HEK293 (cell line): ENCODE results near the gene KCNK18.
A peak's percentile ranks its signal among the peaks of the same experiment; 100 is the strongest.

ENCODE experiments used
- CTCF ChIA-PET: fragments of 350-600 bp; formaldehyde crosslinking; extraction: SDS; loops from one replicate; lab custom pipeline; 2021; ENCODE audit warnings: antibody characterized with exemption; lab: Yijun Ruan, JAX
- POLR2A ChIA-PET: fragments of 300-600 bp; formaldehyde crosslinking; extraction: SDS; loops from one replicate; lab custom pipeline; 2020; ENCODE audit warnings: antibody characterized with exemption, inconsistent platforms; lab: Yijun Ruan, JAX
- H3K27ac ChIP-seq: fragments of 200-500 bp; sonication (Bioruptor generic); 2 replicates; pipeline ENCODE4 v1.5.1; 2014; ENCODE audit warnings: low read depth, low read length, control low read depth, inconsistent platforms; ENCODE audit errors: extremely low read depth
- H3K36me3 ChIP-seq, 2 experiments: fragments of 200-500 bp in 1 of 2; sonication (Bioruptor generic) in 1 of 2; 1 replicate in 1 of 2; 2 replicates in 1 of 2; pipeline ENCODE4 v1.5.1; 2014 to 2017; ENCODE audit warnings: inconsistent platforms in 2 of 2, low read length in 2 of 2; ENCODE audit not compliant: control insufficient read depth in 2 of 2, insufficient read depth in 1 of 2
- H3K4me1 ChIP-seq: fragments of 200-500 bp; sonication (Bioruptor generic); 2 replicates; pipeline ENCODE4 v1.5.1; 2014; ENCODE audit warnings: mild to moderate bottlenecking, low read length, inconsistent platforms; ENCODE audit not compliant: control insufficient read depth, insufficient read depth
- H3K4me3 ChIP-seq: 2 replicates; pipeline ENCODE4 v1.5.1; 2011; ENCODE audit warnings: low read depth, mild to moderate bottlenecking, control low read depth, low read length, moderate library complexity
- H3K9me3 ChIP-seq: fragments of 200-500 bp; sonication (Bioruptor generic); 2 replicates; pipeline ENCODE4 v1.5.1; 2014; ENCODE audit warnings: low read depth, low read length, inconsistent platforms; ENCODE audit not compliant: control insufficient read depth, insufficient read depth
- GLI4 ChIP-seq: fragments of 450-650 bp; formaldehyde crosslinking; IDR thresholded peaks from 2 replicates; pipeline ENCODE4 v1.5.1; 2016; ENCODE audit warnings: missing biosample characterization, missing genetic modification characterization
- KLF10 ChIP-seq: fragments of 450-650 bp; IDR thresholded peaks from 2 replicates; pipeline ENCODE4 v1.5.1; 2018; ENCODE audit warnings: missing biosample characterization, mild to moderate bottlenecking, missing genetic modification characterization
- PBX3 ChIP-seq: sonication (generic); formaldehyde crosslinking; IDR thresholded peaks from 2 replicates; pipeline ENCODE4 v1.8.1; 2022; ENCODE audit warnings: mild to moderate bottlenecking, moderate library complexity, missing genetic modification reagents
- ZBTB17 ChIP-seq: fragments of 450-650 bp; formaldehyde crosslinking; IDR thresholded peaks from 2 replicates; pipeline ENCODE4 v1.5.1; 2016; ENCODE audit warnings: missing biosample characterization, missing genetic modification characterization
- ZBTB6 ChIP-seq: fragments of 450-650 bp; formaldehyde crosslinking; IDR thresholded peaks from 2 replicates; pipeline ENCODE4 v1.5.1; 2017; ENCODE audit warnings: missing biosample characterization, missing genetic modification characterization
- ZIC2 ChIP-seq: fragments of 450-650 bp; formaldehyde crosslinking; IDR thresholded peaks from 2 replicates; pipeline ENCODE4 v1.5.1; 2016; ENCODE audit warnings: missing biosample characterization, missing genetic modification characterization
- ZNF202 ChIP-seq: fragments of 450-650 bp; formaldehyde crosslinking; IDR thresholded peaks from 2 replicates; pipeline ENCODE4 v1.5.1; 2016; ENCODE audit warnings: missing biosample characterization, missing genetic modification characterization, borderline replicate concordance
- ZNF239 ChIP-seq: fragments of 450-650 bp; formaldehyde crosslinking; IDR thresholded peaks from 2 replicates; pipeline ENCODE4 v1.5.1; 2016; ENCODE audit warnings: missing biosample characterization, missing genetic modification characterization
- ZNF362 ChIP-seq: fragments of 450-650 bp; formaldehyde crosslinking; IDR thresholded peaks from 2 replicates; pipeline ENCODE4 v1.5.1; 2016; ENCODE audit warnings: missing biosample characterization, missing genetic modification characterization
- ZNF501 ChIP-seq: fragments of 450-650 bp; formaldehyde crosslinking; IDR thresholded peaks from 2 replicates; pipeline ENCODE4 v1.5.1; 2016; ENCODE audit warnings: missing biosample characterization, missing genetic modification characterization
- ZNF555 ChIP-seq: fragments of 450-650 bp; formaldehyde crosslinking; conservative IDR thresholded peaks from 2 replicates; pipeline ENCODE4 v1.5.1; 2017; ENCODE audit warnings: missing biosample characterization, mild to moderate bottlenecking, missing genetic modification characterization, inconsistent platforms
- ZNF623 ChIP-seq: fragments of 450-650 bp; formaldehyde crosslinking; IDR thresholded peaks from 2 replicates; pipeline ENCODE4 v1.5.1; 2016; ENCODE audit warnings: missing biosample characterization, missing genetic modification characterization
- ZNF692 ChIP-seq: fragments of 450-650 bp; formaldehyde crosslinking; IDR thresholded peaks from 2 replicates; pipeline ENCODE4 v1.5.1; 2016; ENCODE audit warnings: missing biosample characterization, missing genetic modification characterization
- ZNF776 ChIP-seq: fragments of 450-650 bp; formaldehyde crosslinking; IDR thresholded peaks from 2 replicates; pipeline ENCODE4 v1.5.0; 2017; ENCODE audit warnings: missing biosample characterization, missing genetic modification characterization, borderline replicate concordance
- ZSCAN18 ChIP-seq: fragments of 450-650 bp; formaldehyde crosslinking; IDR thresholded peaks from 2 replicates; pipeline ENCODE4 v1.5.1; 2016; ENCODE audit warnings: missing biosample characterization, missing genetic modification characterization

The KCNK18 gene

GRCh38 chr10:117255835-117256460 is 58.7 kb downstream of the KCNK18 start:
- H3K4me3 ChIP-seq, result no peak overlapping the region
- ChIA-PET CTCF (no interaction called here), POLR2A (no interaction called here)

GRCh38 chr10:117256910-117257309 is 59.6 kb downstream of the KCNK18 start:
- no peaks in the 10 kb centered on the region for H3K9me3 ChIP-seq
- TF ChIP-seq ZNF202 (tag by site-specific recombination), result no peak
- TF ChIP-seq ZNF692 (tag by site-specific recombination), result no peak
- no peak for TF ChIP-seq PBX3 (CRISPR knock-in tag)
- TF ChIP-seq ZNF776, result no peak
- TF ChIP-seq ZSCAN18 (tag by site-specific recombination), result no peak
- no peak for TF ChIP-seq GLI4 (tag by site-specific recombination)
- TF ChIP-seq ZNF555 (tag by site-specific recombination), result no peak
- no peak for TF ChIP-seq ZNF501 (tag by site-specific recombination)
- no peak for TF ChIP-seq ZNF239 (tag by site-specific recombination)
- H3K4me1 ChIP-seq, result no peaks in the 10 kb centered on the region
- ChIA-PET CTCF (no interaction called here), POLR2A (no interaction called here)
- H3K27ac ChIP-seq, result no peak overlapping the region
- no peak overlapping the region for H3K4me3 ChIP-seq
- H3K36me3 ChIP-seq, result no peaks in the 10 kb centered on the region

More at GRCh38 chr10:117255835-117256460, 58.7 kb downstream of the KCNK18 start:
- Histone ChIP-seq H3K27ac (no peak overlapping the region), H3K36me3 (no peaks in the 10 kb centered on the region), H3K4me1 (no peaks in the 10 kb centered on the region), H3K9me3 (no peaks in the 10 kb centered on the region)
- peak; percentile 51 for TF ChIP-seq ZIC2 (tag by site-specific recombination)
- no peak for TF ChIP-seq ZNF362 (tag by site-specific recombination)

GRCh38 chr10:117257721-117258120 is 60.4 kb downstream of the KCNK18 start:
- TF ChIP-seq ZBTB17 (tag by site-specific recombination), result no peak
- TF ChIP-seq ZNF623, result no peak
- TF ChIP-seq KLF10 (tag by site-specific recombination), result no peak
- peak; percentile 59; the same call in 1 of the 2 replicates for TF ChIP-seq ZBTB6 (tag by site-specific recombination)
- no peak for TF ChIP-seq ZSCAN18 (tag by site-specific recombination)
- POLR2A ChIA-PET, result no interaction called here
- no peak overlapping the region for H3K27ac ChIP-seq
- CTCF ChIA-PET, result interaction anchor here (0.6 kb wide), 1 partner anchor 60 kb away, joined by 3 read pairs; no protein-coding TSS in a partner anchor
- H3K4me1 ChIP-seq, result no peaks in the 10 kb centered on the region
- no peaks in the 10 kb centered on the region for H3K9me3 ChIP-seq
- H3K4me3 ChIP-seq, result no peak overlapping the region
- H3K36me3 ChIP-seq, result no peaks in the 10 kb centered on the region
